Measurements from ENCODE around the gene SCYL2. TPM values are rescaled to one million over a fixed set of nuclear protein-coding genes. Genes with fewer than 3 reads are reported as not detected.

Gene SCYL2
- total RNA-seq, 1 donor from 2014 or later: 38.7 TPM

DNA sequence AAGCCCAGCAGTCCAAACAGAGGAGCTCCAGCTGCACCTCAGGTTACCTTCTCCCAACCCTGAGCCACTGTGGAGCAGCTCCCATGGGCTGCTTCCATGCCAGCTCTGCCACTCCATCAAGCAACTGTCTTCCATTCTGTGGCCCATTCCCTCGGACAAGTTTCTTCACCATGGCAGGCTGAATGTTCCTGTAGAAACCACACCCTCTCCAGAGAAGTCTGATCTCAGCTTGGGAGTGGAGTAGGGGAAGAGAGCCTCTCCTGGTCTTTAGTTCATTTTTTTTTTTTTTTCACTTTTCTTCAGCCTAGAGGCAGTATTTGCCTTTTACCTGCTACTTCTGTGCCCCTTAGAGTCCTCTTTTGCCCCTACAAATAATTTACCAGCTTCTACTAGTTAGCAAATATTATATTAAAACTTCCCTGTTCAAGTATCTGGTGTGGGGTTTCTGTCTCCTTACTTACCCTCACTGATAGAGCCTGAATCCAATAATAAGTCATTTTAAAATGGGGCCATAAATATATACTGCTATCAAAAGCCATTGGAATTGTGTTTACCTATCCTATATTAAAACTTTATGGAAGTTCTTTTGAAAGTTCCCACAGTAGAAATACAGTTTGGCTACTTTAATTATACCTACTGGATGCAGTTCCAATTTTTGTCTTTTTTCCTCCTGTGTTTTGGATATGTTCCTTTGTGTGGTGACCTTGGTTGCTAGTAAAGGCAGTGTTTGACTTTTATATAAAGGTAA, 78.2 kb downstream of the SCYL2 start:
- ATAC-seq (ENCODE audit: low read depth) (no peak), DNase-seq (no peak)
- Mint-ChIP-seq H3K9me3 (peaks cover 3% of the 10 kb centered on the region), H3K36me3 (ENCODE audit: low read depth) (peaks cover 8% of the 10 kb centered on the region), H3K4me1 (no peaks in the 10 kb centered on the region), H3K27me3 (no peaks in the 10 kb centered on the region), H3K4me3 (no peak overlapping the region), H3K27ac (no peak overlapping the region)
- TF ChIP-seq, protein P1, sequence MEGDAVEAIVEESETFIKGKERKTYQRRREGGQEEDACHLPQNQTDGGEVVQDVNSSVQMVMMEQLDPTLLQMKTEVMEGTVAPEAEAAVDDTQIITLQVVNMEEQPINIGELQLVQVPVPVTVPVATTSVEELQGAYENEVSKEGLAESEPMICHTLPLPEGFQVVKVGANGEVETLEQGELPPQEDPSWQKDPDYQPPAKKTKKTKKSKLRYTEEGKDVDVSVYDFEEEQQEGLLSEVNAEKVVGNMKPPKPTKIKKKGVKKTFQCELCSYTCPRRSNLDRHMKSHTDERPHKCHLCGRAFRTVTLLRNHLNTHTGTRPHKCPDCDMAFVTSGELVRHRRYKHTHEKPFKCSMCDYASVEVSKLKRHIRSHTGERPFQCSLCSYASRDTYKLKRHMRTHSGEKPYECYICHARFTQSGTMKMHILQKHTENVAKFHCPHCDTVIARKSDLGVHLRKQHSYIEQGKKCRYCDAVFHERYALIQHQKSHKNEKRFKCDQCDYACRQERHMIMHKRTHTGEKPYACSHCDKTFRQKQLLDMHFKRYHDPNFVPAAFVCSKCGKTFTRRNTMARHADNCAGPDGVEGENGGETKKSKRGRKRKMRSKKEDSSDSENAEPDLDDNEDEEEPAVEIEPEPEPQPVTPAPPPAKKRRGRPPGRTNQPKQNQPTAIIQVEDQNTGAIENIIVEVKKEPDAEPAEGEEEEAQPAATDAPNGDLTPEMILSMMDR (IDR thresholded peaks at IDR 0.05): no peak
- intact Hi-C loops (cut with micrococcal nuclease): no loop called here
- ChIA-PET POLR2A (no interaction called here), CTCF (no interaction called here)

GRCh38 chr12:100346660-100347059, 79.7 kb downstream of the SCYL2 start:
- TF ChIP-seq, protein P1 (IDR thresholded peaks at IDR 0.05): no peak
- intact Hi-C loops (cut with micrococcal nuclease): no loop called here
- peaks cover 4% of the 10 kb centered on the region for H3K36me3 Mint-ChIP-seq (ENCODE audit: low read depth)
- H3K9me3 Mint-ChIP-seq: peaks cover 3% of the 10 kb centered on the region
- no peaks in the 10 kb centered on the region for H3K4me1 Mint-ChIP-seq
- POLR2A ChIA-PET: no interaction called here
- DNase-seq (no peak), ATAC-seq (ENCODE audit: low read depth) (no peak)
- no peak overlapping the region for H3K4me3 Mint-ChIP-seq
- CTCF ChIA-PET: no interaction called here
- H3K27ac Mint-ChIP-seq: no peak overlapping the region
- no peaks in the 10 kb centered on the region for H3K27me3 Mint-ChIP-seq

- POLR2A ChIA-PET: no interaction called here
- no peaks in the 10 kb centered on the region for H3K4me1 Mint-ChIP-seq
Observed at GRCh38 chr12:100348657-100349454, 81.9 kb downstream of the SCYL2 start.

DNA sequence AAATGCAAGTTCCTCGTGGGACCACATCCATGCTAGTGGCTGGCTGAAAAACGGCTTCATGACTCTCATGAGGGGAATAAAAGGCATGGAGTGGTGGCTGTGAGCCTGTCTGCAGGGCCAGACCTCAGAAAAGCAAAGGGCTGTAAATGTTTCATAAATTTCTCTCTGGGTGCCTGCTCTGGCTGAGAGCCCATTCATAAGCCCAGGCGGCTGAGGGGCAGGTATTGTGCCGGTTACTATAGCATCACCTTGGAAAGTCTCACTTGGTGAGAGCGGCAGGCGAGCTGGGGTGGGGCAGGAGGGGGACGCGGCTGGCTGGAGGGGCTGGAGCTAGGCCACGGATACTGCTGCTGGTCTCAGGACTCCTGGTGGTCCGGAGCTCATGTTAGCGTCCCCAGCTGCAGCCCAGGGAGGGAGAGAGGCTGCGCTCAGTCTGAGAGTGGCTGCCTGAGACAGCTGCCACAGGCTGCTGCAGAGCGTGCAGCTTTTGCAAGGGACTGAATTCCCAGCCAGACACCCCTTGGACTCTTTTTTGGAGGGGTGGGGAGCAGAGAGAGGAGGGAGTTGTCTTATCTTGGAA, 89.8 kb downstream of the SCYL2 start, which contains the start of gene SLC17A8:
Gene SLC17A8, plus strand, starts transcription at position 431 of the 580 bp plus-strand sequence. CDS start 318 bp downstream, outside the sequence.
- intact Hi-C loops (cut with micrococcal nuclease): no loop called here
- CTCF ChIA-PET: no interaction called here
- TF ChIP-seq, protein P1 (IDR thresholded peaks at IDR 0.05): no peak
- no peak for DNase-seq
- no peaks in the 10 kb centered on the region for H3K4me1 Mint-ChIP-seq
- POLR2A ChIA-PET: no interaction called here
- H3K9me3 Mint-ChIP-seq: no peaks in the 10 kb centered on the region
- H3K4me3 Mint-ChIP-seq: no peak within 1 kb of the TSS
- no peak within 1 kb of the TSS for H3K27ac Mint-ChIP-seq
- H3K36me3 Mint-ChIP-seq (ENCODE audit: low read depth): no peaks in the 10 kb centered on the region
- ATAC-seq (ENCODE audit: low read depth): no peak
- peaks cover 28% of the 10 kb centered on the region for H3K27me3 Mint-ChIP-seq

More at GRCh38 chr12:100348657-100349454, 81.9 kb downstream of the SCYL2 start:
- TF ChIP-seq, protein P1 (IDR thresholded peaks at IDR 0.05): no peak
- H3K9me3 Mint-ChIP-seq: no peaks in the 10 kb centered on the region
- ATAC-seq (ENCODE audit: low read depth): no peak
- H3K27me3 Mint-ChIP-seq: peaks cover 11% of the 10 kb centered on the region
- no peak for DNase-seq
- H3K4me3 Mint-ChIP-seq: no peak overlapping the region
- intact Hi-C loops (cut with micrococcal nuclease): no loop called here
- no peaks in the 10 kb centered on the region for H3K36me3 Mint-ChIP-seq (ENCODE audit: low read depth)
- CTCF ChIA-PET: no interaction called here
- H3K27ac Mint-ChIP-seq: no peak overlapping the region

- DNase-seq: no peak
Observed at GRCh38 chr12:100359248-100359647, 92.3 kb downstream of the SCYL2 start.

More at GRCh38 chr12:100359248-100359647, 92.3 kb downstream of the SCYL2 start:
- TF ChIP-seq, protein P1 (IDR thresholded peaks at IDR 0.05): no peak
- no peaks in the 10 kb centered on the region for H3K36me3 Mint-ChIP-seq (ENCODE audit: low read depth)
- no peak overlapping the region for H3K27ac Mint-ChIP-seq
- intact Hi-C loops (cut with micrococcal nuclease): no loop called here
- ATAC-seq (ENCODE audit: low read depth): no peak
- CTCF ChIA-PET: no interaction called here
- POLR2A ChIA-PET: no interaction called here
- H3K4me1 Mint-ChIP-seq: no peaks in the 10 kb centered on the region
- H3K4me3 Mint-ChIP-seq: no peak overlapping the region
- no peaks in the 10 kb centered on the region for H3K9me3 Mint-ChIP-seq
- H3K27me3 Mint-ChIP-seq: peaks cover 18% of the 10 kb centered on the region

All from activated B cell treated with CpG ODN at 0.5 μM for 24 hours (primary cell).